Germinal center (tissue), 1 donor: ENCODE results near the gene NDUFA11.
A peak's percentile ranks its signal among the peaks of the same experiment; 100 is the strongest.

Source experiments
- DNase-seq: peaks from one replicate; pipeline ENCODE4 v3.0.0; 2012; ENCODE audit warnings: mixed read lengths, low spot score

The NDUFA11 gene

GRCh38 chr19:5932609-5933262 is 29.1 kb upstream of the NDUFA11 start:
- no peak for DNase-seq

GRCh38 chr19:5932146-5932545 is 28.6 kb upstream of the NDUFA11 start:
- no peak for DNase-seq

- no peak for DNase-seq
Observed at GRCh38 chr19:5931251-5931650, 27.7 kb upstream of the NDUFA11 start.

- no peak for DNase-seq
Observed at GRCh38 chr19:5929625-5930024, 26.0 kb upstream of the NDUFA11 start.

GRCh38 chr19:5929179-5929578 is 25.6 kb upstream of the NDUFA11 start:
- DNase-seq, result no peak

GRCh38 chr19:5927441-5927821 is 23.8 kb upstream of the NDUFA11 start:
- DNase-seq, result peak; percentile 70

DNA sequence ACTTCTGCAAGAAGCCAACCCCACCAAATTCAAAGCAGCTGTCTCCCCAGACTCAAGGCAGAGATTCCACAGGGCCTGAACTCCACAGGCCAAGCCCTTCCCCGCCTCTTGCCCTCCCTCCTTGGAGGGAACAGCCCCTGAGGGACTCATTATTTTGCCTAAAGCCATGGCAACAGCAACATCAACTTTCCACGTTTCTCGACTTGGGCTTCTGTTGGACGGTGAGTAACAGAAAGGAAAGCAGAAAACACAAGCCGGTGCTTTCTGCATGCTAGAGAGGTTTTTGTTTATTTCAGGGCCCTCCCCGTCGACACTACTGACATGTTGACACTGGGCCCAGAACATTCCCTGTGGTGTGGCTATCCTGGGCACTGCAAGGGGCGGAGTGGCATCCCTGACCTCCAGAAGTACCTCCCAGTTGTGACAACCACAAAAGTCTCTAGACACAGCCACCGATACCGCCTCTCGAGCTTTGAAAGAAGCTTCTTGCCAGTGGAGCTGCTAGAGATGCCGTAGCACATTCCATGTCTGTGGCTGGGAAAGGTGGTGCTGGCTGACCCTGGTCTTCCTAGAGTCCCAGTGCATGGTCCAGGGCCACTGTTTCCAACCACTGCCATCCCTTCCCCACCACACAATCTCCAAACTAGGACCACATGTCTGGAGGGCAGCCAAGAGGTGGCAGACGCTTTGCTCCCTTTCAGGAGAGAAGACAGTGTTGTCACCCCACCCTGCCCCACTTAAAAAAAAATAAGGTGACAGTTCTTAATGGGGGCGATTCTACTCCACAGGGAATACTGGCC is 23.3 kb upstream of the NDUFA11 start:
- DNase-seq, result no peak

- no peak for DNase-seq
Observed at GRCh38 chr19:5925830-5926427, 22.3 kb upstream of the NDUFA11 start.

DNA sequence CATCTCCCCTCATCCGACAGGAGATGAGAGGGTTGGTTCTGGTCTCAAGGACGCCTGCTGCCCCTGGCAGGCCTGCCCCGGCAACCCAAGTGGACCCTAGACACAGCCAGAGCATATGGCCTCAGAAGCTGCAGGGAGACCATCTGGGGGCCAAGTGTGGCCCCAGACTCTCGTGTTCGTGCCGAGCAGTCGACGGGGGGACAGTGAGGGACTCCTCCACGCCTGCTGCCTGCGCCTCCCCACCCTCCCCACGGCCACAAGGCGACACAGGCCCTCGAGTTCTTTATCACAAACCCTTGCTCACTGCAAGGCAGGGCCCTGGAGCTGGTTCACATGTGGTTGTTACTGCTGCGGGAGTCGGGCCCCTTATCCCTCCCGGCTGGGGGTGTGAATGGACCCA is 19.8 kb upstream of the NDUFA11 start:
- DNase-seq, result no peak

GRCh38 chr19:5922161-5922545 is 18.6 kb upstream of the NDUFA11 start:
- no peak for DNase-seq

DNA sequence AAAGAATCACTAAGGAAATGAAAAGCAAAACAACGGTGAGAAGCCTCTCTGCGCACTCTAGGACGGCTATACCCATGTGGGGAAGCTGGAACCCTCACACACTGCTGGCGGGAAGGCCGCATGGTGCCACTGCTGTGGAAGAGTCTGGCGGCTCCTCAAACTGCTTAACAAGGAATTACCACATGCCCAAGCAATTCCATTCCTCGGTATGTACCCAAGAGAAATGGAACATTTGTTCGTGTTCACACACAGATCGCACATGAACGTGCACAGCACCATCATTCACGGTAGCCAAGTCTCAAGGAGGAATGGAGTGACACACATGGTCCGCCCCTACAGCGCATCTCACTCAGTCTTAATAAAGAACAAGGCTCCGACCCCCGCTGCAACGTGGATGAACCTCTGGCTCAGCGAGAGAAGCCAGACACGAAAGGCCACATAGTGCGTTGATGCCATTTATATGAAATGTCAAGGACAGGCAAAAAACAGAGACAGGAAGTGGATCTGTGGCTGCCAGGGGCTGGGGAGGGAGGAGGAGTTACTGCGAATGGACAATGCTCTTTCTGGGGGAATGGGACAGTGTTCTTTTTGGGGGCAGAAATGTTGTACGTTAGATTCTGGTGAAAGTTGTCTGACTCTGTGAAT is 18.0 kb upstream of the NDUFA11 start:
- DNase-seq, result no peak

GRCh38 chr19:5918463-5919079 is 15.0 kb upstream of the NDUFA11 start:
- DNase-seq, result no peak

DNA sequence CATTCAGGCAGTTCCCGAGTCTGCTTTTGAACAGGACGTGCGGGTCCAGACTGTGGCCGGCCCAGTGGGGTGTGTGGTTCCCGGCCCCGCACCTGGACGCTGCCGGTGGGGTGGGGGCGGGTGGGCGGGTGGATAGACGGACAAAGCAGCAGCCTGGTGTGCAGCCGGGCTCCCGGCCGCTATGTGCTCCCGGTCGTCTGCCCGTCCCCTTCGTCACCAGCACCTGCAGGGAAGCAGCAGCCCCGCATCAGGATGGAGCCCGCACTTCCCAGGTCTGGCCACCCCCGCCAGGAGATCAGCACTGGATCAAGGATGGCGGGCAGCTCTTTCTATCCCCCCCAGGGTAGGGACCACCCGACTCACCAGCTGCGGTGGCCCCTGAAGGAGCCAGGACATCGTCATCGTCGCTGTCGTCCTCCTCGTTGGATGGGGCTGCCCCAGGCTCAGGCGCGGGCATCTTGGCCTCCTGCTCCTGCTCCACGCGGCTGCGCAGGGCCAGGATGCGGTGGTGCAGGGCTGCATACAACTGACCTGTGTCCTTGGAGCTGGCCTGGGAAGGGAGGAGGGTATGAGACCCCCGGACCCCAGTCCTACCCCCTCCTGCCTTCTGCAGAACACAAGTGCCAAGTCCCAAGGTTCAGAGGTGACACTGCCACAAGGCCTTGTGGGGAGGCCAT is 14.0 kb upstream of the NDUFA11 start:
- no peak for DNase-seq

DNA sequence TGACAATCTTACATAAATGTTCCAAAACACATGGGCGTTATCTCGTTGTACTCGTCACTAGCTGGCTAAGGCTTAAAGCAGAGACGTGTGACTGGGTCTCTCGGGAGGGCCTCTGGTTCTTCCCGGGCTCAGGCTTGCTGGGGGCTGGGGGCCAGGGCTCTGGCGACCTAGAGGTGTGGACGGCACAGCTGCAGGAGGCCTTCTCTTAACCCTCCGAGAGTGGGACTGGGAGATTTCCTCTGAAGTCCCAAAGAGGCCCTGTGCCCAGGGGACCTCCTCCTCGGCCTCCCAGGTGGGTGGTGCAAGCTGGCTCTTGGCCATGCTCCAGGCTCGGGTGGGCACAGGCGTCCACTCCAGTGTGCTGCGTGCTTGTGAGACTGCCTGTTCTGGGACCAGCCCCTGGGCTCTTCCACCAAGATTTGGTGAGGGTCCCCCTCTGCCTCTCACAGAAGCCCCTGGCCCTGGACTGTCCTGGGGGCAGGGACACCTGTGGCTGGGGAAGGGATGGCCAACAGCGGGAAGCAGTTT is 12.7 kb upstream of the NDUFA11 start:
- no peak for DNase-seq

DNA sequence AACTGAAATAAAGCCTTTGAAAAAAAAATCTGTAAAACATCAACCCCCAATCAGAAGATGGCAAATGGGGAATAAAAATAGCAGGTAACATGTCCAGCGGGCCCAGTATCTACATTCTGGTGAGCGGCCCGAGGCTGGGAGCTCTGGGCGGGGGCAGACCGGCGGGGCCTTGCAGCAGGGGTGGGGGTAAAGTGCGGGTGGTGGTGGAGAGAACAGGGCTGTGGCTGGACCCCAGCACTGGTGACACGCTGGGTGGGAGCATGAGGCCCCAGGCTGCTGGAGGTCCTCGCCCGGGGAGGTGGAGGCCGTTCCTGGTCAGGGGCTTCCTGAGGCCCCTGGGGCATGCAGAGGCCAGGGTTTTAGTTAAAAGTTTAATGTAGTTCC is 12.2 kb upstream of the NDUFA11 start:
- DNase-seq, result no peak

GRCh38 chr19:5914946-5915781 is 11.6 kb upstream of the NDUFA11 start:
- no peak for DNase-seq

- DNase-seq, result no peak
Observed at GRCh38 chr19:5914358-5914774, 10.8 kb upstream of the NDUFA11 start.

GRCh38 chr19:5913739-5914357 is 10.3 kb upstream of the NDUFA11 start, which contains the start of gene CAPS:
TSS of gene CAPS (plus strand) at chr19:5914254. CDS start at chr19:5914407, 153 bp downstream.
- no peak for DNase-seq

- DNase-seq, result no peak
Observed at GRCh38 chr19:5911366-5911765, 7.8 kb upstream of the NDUFA11 start.

- DNase-seq, result no peak
Observed at GRCh38 chr19:5910638-5910907, 7.0 kb upstream of the NDUFA11 start.
